Measurements from ENCODE around the gene TTC39B.

The TTC39B gene

DNA sequence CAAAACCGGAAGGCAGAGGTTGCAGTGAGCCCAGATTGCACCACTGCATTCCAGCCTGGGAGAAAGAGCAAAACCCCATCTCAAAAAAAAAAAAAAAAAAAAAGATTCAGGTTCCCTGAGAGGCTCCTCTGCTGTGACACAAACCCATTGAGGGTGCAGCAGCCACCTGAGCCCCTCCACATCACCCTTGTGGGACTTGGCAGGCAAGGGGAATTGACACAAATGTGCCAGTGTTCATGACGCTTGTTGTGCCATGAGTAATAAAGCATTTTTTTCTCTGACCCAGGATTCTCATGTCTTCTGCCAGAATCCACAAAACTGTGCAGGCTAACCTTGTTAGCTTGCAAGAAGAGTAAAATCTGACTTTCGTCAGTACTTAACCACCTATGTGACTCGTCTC lies 149.6 kb downstream of the TTC39B start:
- DNase-seq: no peak

- no peak for DNase-seq
Measured at GRCh38 chr9:15156241-15156640, 150.8 kb downstream of the TTC39B start.

DNA sequence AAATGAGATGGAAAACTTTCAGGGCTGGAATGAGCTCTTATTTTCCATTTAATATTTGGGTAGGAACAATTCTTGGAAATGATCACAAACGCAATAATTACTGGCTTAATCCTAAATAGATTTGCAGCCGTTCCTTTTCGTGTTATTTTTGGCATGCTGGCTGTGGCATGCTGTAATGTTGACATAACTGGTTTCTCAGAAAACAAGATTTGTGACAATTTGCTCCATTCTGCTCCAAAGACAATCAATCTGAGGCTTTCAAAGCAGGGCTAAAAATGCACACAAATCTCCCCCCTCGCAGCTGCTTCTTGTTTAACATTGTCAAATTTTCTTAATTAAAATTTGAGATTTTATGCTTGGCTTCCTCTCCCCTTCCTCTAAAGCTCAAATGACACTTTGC lies 151.2 kb downstream of the TTC39B start:
- no peak for DNase-seq

DNA sequence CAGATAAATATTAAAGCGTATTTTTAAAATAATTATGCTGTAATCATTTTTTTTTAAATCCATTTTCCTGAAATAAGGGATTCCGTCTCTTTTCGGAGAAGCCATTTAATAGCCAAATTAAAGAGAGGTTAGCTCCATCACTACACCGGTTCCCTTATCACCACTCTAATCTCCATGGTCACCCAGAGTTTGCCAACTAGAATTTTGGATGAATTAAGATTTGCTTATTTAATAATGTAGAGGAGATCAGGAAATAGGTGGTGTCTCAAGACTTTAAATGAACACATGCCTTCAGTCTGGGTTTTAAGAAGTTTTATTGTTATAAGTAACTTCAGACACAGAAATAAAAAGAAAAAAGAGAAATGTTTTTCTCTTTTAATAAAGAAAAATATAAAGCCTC lies 151.7 kb downstream of the TTC39B start:
- no peak for DNase-seq

DNA sequence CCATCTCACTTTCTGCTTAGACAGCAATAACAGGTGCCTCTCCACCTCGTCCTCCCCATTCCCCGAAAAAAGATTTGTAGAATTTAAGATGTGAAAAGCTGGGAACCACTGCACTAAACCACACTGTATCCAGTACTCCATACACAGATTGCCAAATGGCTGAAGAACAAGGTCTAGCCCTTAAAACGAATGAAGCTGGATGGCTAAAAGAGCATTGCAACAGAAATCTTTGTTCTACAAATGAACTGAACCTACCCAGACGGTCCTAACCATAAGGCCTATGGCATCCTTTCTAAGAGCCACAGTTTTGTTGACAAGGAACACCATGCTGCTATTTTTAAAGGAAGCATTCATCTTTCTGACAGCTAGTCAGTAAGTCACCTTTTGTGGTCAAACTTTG lies 152.3 kb downstream of the TTC39B start:
- DNase-seq: no peak

- no peak for DNase-seq
Measured at GRCh38 chr9:15153961-15154360, 153.1 kb downstream of the TTC39B start.

DNA sequence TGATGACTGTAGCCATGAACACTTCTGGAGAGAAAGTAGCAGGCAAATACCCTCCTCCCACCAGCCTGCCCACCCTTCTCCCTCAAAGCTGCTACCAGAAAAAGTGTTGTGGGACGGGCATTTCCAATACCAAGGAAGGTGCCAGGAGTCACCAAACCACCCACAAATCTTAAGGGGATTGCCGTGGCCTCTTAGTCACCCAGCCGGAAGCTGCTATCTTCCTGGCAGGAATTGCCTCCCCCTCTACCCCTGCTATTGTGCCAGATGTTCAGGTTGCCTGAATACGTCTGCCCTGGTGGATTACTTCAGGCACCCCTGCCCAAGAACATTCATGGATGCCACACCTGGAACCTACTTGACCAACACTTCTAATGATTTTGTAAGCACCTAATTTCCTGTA lies 156.1 kb downstream of the TTC39B start:
- no peak for DNase-seq

DNA sequence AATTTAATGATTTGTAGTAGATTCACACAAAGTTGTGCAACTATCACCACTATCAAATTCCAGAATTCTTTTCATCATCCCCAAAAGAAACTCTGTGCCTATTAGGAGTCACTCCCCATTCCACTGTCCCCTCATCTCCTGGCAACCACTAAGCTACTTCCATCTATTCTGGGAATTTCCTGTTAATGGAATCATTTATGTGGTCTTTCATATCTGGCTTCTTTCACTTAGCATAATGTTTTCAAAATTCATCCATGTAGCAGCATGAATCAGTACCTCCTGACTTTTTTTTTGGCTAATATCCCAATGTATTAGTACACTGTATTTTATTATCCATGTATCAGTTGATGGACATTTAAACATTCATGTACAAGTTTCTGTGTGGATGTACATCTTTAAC lies 157.6 kb downstream of the TTC39B start:
- DNase-seq: no peak

DNA sequence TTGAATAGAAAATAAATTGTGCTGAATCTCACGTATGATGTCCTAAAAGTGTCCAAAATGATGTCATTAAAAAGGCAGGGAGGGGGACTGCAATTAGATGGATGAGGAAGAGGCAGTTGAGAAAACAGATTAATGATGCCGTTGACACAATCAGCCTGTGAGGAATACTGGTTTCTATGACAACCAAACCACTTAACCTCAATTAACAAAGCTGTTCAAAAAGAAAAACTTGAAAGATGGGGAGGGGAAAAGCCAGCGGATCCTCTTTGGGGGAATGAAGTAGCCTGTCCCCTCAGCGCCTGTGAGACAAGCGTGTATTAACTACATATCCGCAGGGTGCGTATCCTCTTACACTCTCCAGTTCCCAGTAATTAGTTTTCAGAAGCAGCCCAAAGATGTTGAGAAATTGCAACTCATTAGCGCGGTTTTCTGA lies 160.7 kb downstream of the TTC39B start:
- DNase-seq: no peak

DNA sequence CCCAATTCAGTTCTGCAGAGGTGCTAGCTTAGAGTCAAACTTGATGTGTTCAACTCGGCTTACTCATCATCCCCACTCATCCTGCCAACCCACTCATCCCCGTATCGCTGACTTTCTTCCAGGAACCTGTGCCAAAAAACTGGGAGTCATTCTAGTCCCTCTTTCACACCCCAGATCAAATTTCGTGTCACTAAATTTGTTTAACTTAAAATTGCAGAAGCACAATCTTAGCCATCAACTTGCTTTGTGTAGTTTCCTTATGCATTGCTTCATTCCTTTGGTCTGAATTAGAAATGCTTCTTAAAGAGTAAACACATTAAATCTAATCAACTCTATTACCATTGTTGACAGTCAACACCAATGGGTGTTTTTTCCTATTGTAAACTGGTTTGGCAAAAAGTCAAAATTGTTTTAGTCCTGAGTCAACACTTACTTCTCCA lies 162.4 kb downstream of the TTC39B start:
- DNase-seq: no peak

- no peak for DNase-seq
Measured at GRCh38 chr9:15142878-15143534, 164.0 kb downstream of the TTC39B start.

DNA sequence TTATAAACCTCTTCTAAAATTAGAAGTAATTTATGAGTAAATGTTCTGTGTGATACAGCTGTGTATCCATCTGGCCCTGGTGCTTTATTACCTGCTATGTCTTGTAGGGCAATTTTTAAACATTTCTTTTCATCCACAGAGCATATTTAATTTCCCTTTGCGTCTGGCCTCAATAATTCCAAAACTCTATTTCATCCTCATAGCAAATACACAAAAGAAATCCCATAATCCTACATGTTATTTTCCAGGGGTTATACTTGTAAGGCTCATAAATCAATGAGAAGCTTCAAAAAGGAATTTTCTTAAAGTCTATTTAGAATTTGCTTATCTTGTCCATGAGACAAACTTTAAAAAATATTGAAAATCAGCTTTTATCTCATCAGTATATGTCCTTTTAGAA lies 167.0 kb downstream of the TTC39B start:
- no peak for DNase-seq

DNA sequence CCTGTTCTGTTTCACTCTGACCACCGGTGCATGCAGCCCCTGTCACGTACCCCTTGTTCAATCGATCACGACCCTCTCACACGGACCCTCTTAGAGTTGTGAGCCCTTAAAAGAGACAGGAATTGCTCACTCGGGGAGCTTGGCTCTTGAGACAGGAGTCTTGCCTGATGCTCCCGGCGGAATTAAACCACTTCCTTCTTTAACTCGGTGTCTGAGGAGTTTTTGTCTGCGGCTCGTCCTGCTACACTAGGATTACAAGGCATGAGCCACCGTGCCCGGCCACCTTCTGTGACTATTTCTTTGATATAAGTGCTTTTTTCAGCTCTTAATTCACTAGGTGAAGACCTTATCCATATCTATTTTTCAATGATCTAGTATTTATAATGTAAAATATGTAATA lies 167.5 kb downstream of the TTC39B start:
- DNase-seq: no peak

DNA sequence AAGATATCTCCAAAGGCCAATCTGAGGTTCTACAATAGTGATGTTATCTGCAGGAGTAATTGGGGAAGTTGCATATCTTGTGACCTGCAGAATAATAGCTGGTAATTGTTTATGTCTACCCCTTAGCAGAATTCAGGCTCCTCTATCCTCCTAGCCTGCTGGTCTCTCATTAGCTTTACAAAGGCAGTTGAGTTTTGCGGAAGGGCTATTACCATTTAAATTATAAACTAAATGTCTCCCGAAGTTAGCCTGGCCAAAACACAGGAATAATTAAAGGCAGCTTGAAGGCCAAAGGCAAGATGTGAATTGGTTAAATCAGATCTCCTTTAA lies 168.7 kb downstream of the TTC39B start:
- DNase-seq: no peak

DNA sequence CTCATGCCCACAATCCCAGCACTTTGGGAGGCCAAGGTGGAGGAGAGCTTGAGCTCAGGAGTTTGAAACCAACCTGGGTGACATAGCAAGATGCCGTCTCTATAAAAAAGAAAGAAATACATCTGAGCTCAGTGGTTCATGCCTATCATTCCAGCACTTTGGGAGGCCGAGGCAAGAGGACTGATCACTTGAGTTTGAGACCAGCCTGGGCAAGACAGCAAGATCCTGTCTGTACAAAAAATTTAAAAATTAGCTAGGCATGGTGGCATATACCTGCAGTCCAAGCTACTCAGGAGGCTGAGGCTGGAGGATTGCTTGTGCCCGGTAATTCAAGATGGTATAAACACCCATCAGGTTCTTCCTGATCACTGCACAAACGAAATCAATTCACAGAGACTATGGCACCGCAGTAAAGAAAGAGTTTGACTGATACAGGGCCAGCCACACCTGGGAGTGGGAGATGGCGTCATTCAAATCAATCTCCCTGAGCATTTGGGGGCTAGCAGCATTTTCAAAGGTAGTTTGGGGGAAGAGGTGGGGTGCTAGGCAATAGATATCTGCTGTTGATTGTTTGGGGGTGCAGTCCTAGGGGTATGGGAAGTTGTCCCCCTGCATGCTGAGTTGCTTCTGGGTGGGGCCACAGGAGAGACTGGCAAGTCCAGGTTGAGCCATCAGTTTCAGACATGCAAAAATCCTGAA lies 169.2 kb downstream of the TTC39B start:
- no peak for DNase-seq

DNA sequence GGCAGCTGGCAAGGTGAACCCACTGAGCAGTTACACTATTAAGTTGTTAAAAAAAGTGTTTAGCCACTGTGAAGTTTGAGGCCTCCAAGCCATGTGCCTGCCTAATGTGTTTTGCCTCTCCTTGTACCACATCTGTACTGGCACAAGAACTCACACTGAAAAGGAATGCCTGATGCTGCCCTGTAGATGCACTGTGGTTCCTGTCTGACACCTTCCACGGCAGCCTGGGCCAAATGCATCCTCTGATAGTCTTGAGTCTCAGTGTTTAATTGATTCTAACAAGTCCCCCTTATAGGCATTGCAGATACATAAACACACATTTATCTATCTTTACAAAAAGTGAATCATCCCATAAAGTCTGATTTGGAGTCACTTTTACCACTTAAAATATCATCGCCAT lies 169.9 kb downstream of the TTC39B start:
- no peak for DNase-seq

- no peak for DNase-seq
Measured at GRCh38 chr9:15136646-15137045, 170.4 kb downstream of the TTC39B start.

DNA sequence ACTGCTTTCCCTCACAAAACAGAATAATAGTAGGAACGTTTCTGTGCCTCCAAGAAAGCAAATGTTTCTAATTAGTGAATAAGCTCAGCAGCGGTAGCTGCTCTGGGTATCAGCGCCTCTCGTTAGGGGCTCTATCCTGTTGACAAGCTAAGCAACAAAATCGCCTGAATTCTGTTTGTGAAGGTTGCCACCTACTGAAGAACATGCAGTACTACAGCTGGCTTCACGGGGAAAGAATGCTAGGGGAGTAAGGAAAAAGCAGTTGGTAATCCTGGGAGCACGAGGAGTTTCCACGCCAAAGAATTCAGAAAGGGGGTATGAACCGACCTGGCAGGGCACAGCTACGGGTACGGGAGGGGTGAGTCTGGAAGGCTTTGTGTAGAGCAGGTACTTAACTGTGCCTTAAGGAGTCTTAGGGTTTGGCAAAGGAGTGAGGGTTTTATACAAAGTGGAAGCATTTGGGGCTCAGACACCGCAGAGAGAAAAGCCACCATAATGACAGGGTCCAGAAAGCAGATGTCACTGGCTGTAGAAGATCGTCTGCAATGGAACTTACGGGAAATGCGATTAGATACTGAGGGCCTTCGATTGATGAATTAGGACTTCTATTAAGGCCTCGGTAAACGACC lies 171.7 kb downstream of the TTC39B start:
- DNase-seq: no peak

- no peak for DNase-seq
Measured at GRCh38 chr9:15133488-15133887, 173.5 kb downstream of the TTC39B start.

DNA sequence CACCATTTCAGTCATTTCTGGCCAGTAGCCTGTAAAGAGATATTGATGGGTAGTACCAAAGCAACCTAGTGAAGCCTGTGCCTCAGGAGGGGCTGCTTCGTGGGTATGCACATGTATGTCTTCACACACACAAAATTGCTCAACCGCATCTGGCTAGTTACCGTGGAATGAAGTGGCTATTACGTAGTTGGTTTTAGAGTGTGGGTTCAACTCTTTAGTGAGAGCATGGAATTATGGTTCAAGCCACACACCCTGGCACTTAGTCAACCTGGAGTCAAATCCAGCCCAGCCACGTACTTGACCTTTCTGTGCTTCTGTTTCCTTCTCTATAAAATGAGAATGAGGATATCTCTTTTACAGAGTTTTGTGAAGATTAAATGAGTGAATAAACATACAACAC lies 174.9 kb downstream of the TTC39B start:
- DNase-seq: no peak

DNA sequence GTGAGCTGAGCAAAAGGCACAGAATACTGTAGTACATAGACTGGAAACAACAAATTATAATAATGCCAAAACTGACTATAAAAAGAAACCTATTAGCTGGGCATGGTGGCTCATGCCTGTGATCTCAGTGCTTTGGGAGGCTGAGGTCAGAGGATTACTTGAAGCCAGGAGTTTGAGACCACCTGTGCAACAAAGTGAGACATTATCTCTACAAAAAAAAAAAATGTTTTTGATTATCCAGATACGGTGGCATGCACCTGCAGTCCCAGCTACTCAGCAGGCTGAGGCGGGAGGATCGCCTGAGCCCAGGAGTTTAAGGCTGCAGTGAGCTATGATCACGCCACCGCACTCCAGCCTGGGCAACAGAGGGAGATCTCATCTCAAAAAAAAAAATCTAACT lies 175.9 kb downstream of the TTC39B start:
- DNase-seq: no peak

GRCh38 chr9:15127831-15128230 lies 179.2 kb downstream of the TTC39B start:
- DNase-seq: no peak

DNA sequence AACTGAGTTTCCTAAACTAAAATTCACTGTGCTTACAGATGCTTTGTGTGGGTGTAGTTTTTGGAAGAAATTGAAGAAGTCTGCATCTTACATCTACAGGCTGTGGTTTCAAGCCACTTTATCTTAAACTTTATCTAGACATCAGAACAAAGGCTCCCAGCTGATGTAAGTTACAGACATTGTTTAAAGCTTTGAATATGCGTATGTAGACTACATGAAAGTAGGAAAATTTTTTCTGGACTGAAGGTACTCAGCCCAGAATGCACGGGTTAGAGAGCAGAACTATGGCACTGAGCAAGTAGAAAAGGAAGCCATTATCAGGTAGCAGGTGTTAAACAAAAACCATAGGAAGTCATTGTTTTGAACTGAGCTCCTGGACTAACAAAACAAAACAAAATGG lies 185.4 kb downstream of the TTC39B start:
- DNase-seq: no peak

- no peak for DNase-seq
Measured at GRCh38 chr9:15116130-15116580, 190.9 kb downstream of the TTC39B start.

DNA sequence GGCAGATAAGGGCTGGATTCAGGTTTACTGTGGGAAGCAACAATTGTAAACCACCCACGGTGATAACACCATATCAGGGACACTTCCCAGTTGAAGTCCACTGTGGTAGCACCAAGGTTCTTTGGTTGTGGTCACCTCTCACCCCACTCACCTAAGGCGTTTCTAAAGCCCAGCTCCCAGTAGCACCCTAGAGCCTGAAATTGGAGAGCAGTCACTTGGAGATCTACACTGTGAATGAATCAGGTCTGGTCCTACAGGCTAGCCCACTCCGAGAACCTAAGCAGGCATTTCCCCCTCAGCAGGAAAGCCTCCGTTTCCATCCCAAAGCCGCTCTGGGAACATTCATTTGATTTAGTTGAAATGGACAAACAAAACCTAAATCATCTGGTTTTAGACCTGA lies 191.3 kb downstream of the TTC39B start:
- no peak for DNase-seq

Measured in activated CD4-positive, CD25-positive, alpha-beta regulatory T cell (primary cell).